Neural progenitor cell (in vitro differentiated cells): ENCODE results near the gene AURKAIP1. TPM values are rescaled to one million over a fixed set of nuclear protein-coding genes. Genes with fewer than 3 reads are reported as not detected.

ENCODE experiments used
- DNase-seq: peaks from one replicate; pipeline ENCODE4 v3.0.0-alpha.2; 2016; ENCODE audit warnings: low spot score
- H2AFZ ChIP-seq: fragments of 200-600 bp; sonication (generic); replicated peaks from 2 replicates; pipeline ENCODE4 v1.6.1; 2016; ENCODE audit warnings: antibody characterized with exemption
- H3F3A ChIP-seq: fragments of 200-600 bp; sonication (generic); 2 replicates; pipeline ENCODE4 v1.6.1; 2016; ENCODE audit warnings: antibody characterized with exemption, low read depth
- H3K27ac ChIP-seq: fragments of 200-600 bp; sonication (generic); 2 replicates; pipeline ENCODE4 v1.5.1; 2016; ENCODE audit warnings: mild to moderate bottlenecking
- H3K27me3 ChIP-seq: fragments of 200-600 bp; sonication (generic); 2 replicates; pipeline ENCODE4 v1.6.1; 2016; ENCODE audit warnings: mild to moderate bottlenecking, moderate library complexity
- H3K36me3 ChIP-seq: fragments of 200-600 bp; sonication (generic); 2 replicates; pipeline ENCODE4 v1.5.1; 2016
- H3K4me1 ChIP-seq: fragments of 200-600 bp; sonication (generic); 2 replicates; pipeline ENCODE4 v1.6.1; 2016; ENCODE audit warnings: mixed run types
- H3K4me2 ChIP-seq: fragments of 200-600 bp; sonication (generic); 2 replicates; pipeline ENCODE4 v1.6.1; 2016
- H3K4me3 ChIP-seq: fragments of 200-600 bp; sonication (generic); 2 replicates; pipeline ENCODE4 v1.5.1; 2016
- H3K79me2 ChIP-seq: fragments of 200-600 bp; sonication (generic); 2 replicates; pipeline ENCODE4 v1.6.1; 2016; ENCODE audit warnings: low read depth
- H3K9ac ChIP-seq: fragments of 200-600 bp; sonication (generic); 2 replicates; pipeline ENCODE4 v1.6.1; 2016
- H3K9me3 ChIP-seq: fragments of 200-600 bp; sonication (generic); 2 replicates; pipeline ENCODE4 v1.5.1; 2016; ENCODE audit warnings: low read depth
- H4K20me1 ChIP-seq: fragments of 200-600 bp; sonication (generic); 2 replicates; pipeline ENCODE4 v1.6.1; 2016; ENCODE audit warnings: low read depth
- H3K27ac Mint-ChIP-seq: 3 replicates; pipeline ENCODE4 v1.8.0; 2021; ENCODE audit warnings: mixed read lengths
- H3K27me3 Mint-ChIP-seq: 2 replicates; pipeline ENCODE4 v1.8.0; 2022; ENCODE audit warnings: low read depth, mild to moderate bottlenecking, inconsistent platforms, moderate library complexity, mixed read lengths; ENCODE audit not compliant: insufficient read depth
- H3K36me3 Mint-ChIP-seq: 3 replicates; pipeline ENCODE4 v1.8.0; 2021; ENCODE audit warnings: mixed read lengths
- H3K4me1 Mint-ChIP-seq: 3 replicates; pipeline ENCODE4 v1.8.0; 2021; ENCODE audit warnings: mixed read lengths
- H3K4me3 Mint-ChIP-seq: 3 replicates; pipeline ENCODE4 v1.8.0; 2021; ENCODE audit warnings: mild to moderate bottlenecking, moderate library complexity, mixed read lengths
- H3K9me3 Mint-ChIP-seq: 3 replicates; pipeline ENCODE4 v1.8.0; 2020; ENCODE audit warnings: mixed read lengths
- EZH2 ChIP-seq: fragments of 200-600 bp; sonication (generic); IDR thresholded peaks from 2 replicates; pipeline ENCODE4 v1.6.1; 2017; ENCODE audit warnings: antibody characterized with exemption, mild to moderate bottlenecking, moderate library complexity
- EZH2phosphoT487 ChIP-seq: fragments of 200-600 bp; sonication (generic); IDR thresholded peaks from 2 replicates; pipeline ENCODE4 v1.6.1; 2017; ENCODE audit warnings: antibody characterized with exemption
- total RNA-seq: library from RNA; depleted of rRNA; stranded (reverse); fragments of >200 nt; gene quantifications from 2 replicates; pipeline ENCODE4 v1.2.3, GENCODE V29; 2015; ENCODE audit warnings: low replicate concordance
- TF ChIP-seq, protein P1 (sequence below): fragments of 200-600 bp; sonication (generic); IDR thresholded peaks from 2 replicates; pipeline ENCODE4 v1.5.1; 2017; ENCODE audit warnings: antibody characterized with exemption, mild to moderate bottlenecking

The AURKAIP1 gene
- total RNA-seq, 1 donor from 2014 or later = 26.4 TPM

DNA sequence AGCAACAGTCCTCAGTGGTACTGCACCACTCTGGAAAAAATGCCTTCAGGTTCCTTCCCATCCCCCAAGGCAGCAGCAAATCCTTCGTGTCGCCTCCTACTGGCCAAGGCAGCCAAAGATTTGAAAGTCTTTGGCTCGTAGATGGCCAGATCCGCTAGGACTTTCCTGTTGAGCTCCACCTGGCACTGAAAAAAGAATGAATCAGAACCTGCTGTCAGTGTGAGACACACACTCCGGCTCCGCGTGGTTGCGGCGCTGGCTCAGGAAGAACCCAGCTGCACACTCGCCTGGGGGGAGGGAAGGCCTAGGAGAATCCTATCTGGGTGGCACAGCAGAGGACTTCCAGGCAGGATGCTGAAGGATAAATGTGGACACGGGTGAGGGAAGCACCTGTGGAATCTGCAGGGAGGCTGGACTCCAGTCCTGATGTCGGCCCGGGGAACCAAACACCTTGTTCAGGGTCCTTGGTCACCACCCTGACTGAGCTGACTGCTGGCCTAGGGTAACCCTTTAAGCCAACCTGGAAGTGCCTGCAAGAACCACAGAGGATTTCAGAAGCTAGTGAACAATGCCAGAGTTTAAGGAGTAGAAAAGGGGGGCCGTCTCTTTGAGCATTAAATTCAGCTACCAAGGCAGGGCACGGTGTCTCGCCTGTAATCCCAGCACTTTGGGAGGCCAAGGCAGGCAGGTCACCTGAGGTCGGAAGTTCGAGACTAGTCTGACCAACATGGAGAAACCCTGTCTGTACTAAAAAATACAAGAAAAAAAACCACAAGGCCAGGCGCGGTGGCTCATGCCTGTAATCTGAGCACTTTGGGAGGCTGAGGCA is 27.3 kb upstream of the AURKAIP1 start:
- no peak overlapping the region for H3K4me2 ChIP-seq
- TF ChIP-seq EZH2 = no peak
- TF ChIP-seq, protein P1, sequence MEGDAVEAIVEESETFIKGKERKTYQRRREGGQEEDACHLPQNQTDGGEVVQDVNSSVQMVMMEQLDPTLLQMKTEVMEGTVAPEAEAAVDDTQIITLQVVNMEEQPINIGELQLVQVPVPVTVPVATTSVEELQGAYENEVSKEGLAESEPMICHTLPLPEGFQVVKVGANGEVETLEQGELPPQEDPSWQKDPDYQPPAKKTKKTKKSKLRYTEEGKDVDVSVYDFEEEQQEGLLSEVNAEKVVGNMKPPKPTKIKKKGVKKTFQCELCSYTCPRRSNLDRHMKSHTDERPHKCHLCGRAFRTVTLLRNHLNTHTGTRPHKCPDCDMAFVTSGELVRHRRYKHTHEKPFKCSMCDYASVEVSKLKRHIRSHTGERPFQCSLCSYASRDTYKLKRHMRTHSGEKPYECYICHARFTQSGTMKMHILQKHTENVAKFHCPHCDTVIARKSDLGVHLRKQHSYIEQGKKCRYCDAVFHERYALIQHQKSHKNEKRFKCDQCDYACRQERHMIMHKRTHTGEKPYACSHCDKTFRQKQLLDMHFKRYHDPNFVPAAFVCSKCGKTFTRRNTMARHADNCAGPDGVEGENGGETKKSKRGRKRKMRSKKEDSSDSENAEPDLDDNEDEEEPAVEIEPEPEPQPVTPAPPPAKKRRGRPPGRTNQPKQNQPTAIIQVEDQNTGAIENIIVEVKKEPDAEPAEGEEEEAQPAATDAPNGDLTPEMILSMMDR = peak; percentile 67
- no peak for TF ChIP-seq EZH2phosphoT487
- H3K27ac Mint-ChIP-seq = no peak overlapping the region
- H3K9me3 Mint-ChIP-seq = no peaks in the 10 kb centered on the region
- H3K27ac ChIP-seq = no peak overlapping the region
- peaks cover 8% of the 10 kb centered on the region for H3K27me3 Mint-ChIP-seq
- no peak overlapping the region for H3K9ac ChIP-seq
- H3K9me3 ChIP-seq = no peaks in the 10 kb centered on the region
- peaks cover 30% of the 10 kb centered on the region for H3K36me3 Mint-ChIP-seq
- peak overlapping the region; percentile 96 for H3K4me3 Mint-ChIP-seq
- H3K4me3 ChIP-seq = no peak overlapping the region
- H3K36me3 ChIP-seq = peaks cover 10% of the 10 kb centered on the region
- DNase-seq = peak; percentile 77
- peaks cover 22% of the 10 kb centered on the region for H4K20me1 ChIP-seq
- no peak overlapping the region for H2AFZ ChIP-seq
- H3K4me1 ChIP-seq = peaks cover 19% of the 10 kb centered on the region
- no peaks in the 10 kb centered on the region for H3K27me3 ChIP-seq
- peaks cover 74% of the 10 kb centered on the region for H3K79me2 ChIP-seq
- peaks cover 54% of the 10 kb centered on the region for H3F3A ChIP-seq
- H3K4me1 Mint-ChIP-seq = peaks cover 27% of the 10 kb centered on the region

GRCh38 chr1:1401457-1402010 is 26.5 kb upstream of the AURKAIP1 start:
- H3K27me3 ChIP-seq = no peaks in the 10 kb centered on the region
- DNase-seq = no peak
- no peak overlapping the region for H2AFZ ChIP-seq
- no peak for TF ChIP-seq EZH2
- no peak for TF ChIP-seq EZH2phosphoT487
- TF ChIP-seq, protein P1 = no peak
- no peaks in the 10 kb centered on the region for H3K9me3 Mint-ChIP-seq
- peaks cover 53% of the 10 kb centered on the region for H3F3A ChIP-seq
- H3K36me3 ChIP-seq = peaks cover 10% of the 10 kb centered on the region
- H3K9me3 ChIP-seq = no peaks in the 10 kb centered on the region
- no peak overlapping the region for H3K27ac Mint-ChIP-seq
- peaks cover 22% of the 10 kb centered on the region for H4K20me1 ChIP-seq
- H3K4me1 ChIP-seq = peaks cover 19% of the 10 kb centered on the region
- H3K9ac ChIP-seq = no peak overlapping the region
- peaks cover 30% of the 10 kb centered on the region for H3K36me3 Mint-ChIP-seq
- peaks cover 8% of the 10 kb centered on the region for H3K27me3 Mint-ChIP-seq
- H3K79me2 ChIP-seq = peaks cover 74% of the 10 kb centered on the region
- no peak overlapping the region for H3K4me2 ChIP-seq
- H3K4me3 ChIP-seq = no peak overlapping the region
- H3K27ac ChIP-seq = no peak overlapping the region
- H3K4me1 Mint-ChIP-seq = peaks cover 27% of the 10 kb centered on the region
- H3K4me3 Mint-ChIP-seq = peak overlapping the region; percentile 96

DNA sequence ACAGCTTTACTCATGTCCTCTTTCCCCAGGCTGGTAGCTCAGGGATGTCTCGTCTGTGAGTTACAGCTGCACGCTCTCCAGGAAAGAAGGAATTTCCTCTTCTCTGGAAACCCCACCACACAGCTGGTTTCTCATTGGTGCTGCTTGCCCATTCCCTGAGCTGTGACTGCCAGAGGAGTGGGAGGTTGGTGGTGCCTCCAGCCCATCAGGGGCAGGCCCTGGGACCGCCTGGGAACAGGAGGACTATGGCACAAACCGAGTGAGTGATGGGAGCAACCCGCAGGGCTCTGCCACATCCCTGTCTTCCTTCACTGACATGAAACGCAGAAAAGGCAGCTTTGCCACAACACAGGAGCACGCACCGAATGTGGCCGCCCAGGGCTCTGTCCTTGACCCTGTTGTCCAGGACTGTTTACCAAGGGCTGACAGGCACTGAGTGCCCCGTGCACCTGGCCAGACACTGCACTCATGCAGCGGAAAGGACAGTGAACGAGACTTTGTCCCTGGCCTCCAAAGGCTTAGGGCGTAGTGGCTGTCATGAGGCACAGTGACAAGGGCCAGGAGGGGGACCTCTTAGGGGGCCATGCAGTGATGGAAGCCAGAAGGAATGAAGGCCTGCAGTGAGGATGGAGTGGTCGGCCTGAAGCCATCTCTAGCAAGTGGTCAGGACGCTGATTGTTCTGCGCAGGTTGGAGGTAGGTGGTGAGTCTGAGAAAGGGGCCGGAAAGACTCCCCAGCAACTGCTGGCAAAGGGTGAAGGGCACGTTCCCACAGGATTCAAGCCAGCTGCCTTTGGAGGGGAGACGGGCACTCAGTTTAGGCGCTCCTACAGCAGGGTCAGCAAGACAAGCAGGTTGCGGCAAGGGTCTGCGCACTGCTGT is 25.8 kb upstream of the AURKAIP1 start:
- H3K27me3 ChIP-seq = no peaks in the 10 kb centered on the region
- no peaks in the 10 kb centered on the region for H3K9me3 ChIP-seq
- Mint-ChIP-seq H3K36me3 (peaks cover 28% of the 10 kb centered on the region), H3K27ac (peak overlapping the region; percentile 87), H3K27me3 (peaks cover 8% of the 10 kb centered on the region), H3K9me3 (no peaks in the 10 kb centered on the region), H3K4me3 (peak overlapping the region; percentile 96), H3K4me1 (peaks cover 23% of the 10 kb centered on the region)
- DNase-seq = no peak
- peaks cover 48% of the 10 kb centered on the region for H3F3A ChIP-seq
- H3K27ac ChIP-seq = no peak overlapping the region
- H2AFZ ChIP-seq = no peak overlapping the region
- peaks cover 74% of the 10 kb centered on the region for H3K79me2 ChIP-seq
- H4K20me1 ChIP-seq = peaks cover 15% of the 10 kb centered on the region
- TF ChIP-seq, protein P1 = no peak
- TF ChIP-seq EZH2 (no peak), EZH2phosphoT487 (no peak)
- H3K9ac ChIP-seq = no peak overlapping the region
- H3K4me1 ChIP-seq = peaks cover 13% of the 10 kb centered on the region
- peak overlapping the region; percentile 86 for H3K4me2 ChIP-seq
- peaks cover 10% of the 10 kb centered on the region for H3K36me3 ChIP-seq
- peak overlapping the region; percentile 97 for H3K4me3 ChIP-seq
